Bone marrow (tissue), 2 donors: ENCODE results near the gene HOXB4.

Experiments
- DNase-seq, 2 donors: peaks; one replicate each; lab custom pipeline; 2025; lab: John Stamatoyannopoulos, UW

Gene HOXB4

DNA sequence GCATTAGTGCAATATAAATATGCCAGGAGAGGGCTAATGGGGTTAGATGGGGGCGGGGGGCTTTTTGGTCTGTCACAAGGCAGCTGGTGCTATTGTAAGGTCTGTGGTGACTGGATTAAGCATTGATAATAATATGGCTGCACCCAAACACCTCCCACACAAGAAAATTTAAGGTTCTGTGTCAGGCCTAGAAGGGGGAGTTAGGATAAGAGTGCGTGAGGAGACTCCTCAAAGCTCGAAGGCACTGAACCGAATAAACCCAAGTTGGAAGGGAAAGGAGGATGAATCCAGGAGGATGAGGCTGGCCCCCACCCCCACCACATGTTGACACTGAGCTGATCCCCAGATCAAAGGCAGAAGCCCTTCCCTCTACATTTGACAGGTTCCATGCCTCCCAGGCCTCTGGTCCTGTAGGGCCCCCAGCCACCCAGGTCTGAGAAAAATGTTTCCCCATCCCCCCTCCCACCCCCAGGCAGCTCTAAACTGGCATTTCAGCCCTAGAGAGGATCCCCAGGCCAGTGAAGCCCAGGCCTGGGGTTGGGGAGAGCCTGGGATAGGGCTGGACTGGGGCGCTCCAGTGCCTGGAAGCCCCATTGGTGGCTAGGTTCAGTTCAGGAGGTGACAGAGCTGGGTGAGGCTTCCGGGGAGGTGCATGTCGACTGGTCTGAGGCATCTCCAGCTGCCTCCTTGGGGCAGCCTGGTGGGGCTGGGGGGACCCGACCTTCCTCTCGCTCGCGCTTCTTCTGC is 49.0 kb downstream of the HOXB4 start:
- DNase-seq, result no peak

DNA sequence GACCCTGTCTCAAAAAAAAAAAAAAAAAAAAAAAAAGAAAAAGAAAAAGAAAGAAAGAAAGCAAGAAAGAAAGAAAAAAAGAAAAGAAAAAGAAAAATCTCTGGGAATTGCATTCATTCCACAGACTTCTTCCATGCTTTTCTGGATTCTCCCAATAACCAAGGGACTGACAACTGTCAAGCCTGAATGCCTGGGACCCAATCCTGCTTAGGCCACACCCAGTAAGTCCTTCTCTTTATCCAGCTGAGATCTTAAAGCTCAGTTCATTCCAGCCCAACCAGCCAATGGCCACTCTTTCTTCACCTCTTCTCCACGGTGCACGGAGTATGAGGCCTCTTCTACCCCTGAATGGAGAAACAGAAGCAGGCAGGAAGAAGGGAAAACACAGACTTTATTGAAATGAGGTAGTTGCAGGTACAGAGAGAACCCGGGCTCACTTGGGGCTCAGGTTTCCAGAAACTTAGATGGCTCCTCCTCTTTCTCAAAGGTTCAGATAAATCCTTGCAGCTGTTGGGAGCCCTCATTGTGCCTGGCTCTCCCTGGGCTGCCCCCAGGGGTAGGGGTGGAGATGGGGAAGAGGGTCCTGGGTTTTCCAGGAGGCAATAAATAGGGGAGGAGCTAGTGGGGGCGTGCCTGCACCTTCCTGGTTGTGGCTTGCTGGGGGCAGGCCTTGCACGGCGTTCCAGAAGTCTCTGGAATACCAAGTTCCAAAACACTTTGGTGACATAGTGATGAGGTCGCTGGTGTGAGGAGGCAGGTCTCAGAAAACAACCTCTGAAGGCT is 49.8 kb downstream of the HOXB4 start:
- no peak for DNase-seq

GRCh38 chr17:48527547-48527932 is 50.6 kb downstream of the HOXB4 start:
- no peak for DNase-seq

GRCh38 chr17:48526608-48527546 is 51.3 kb downstream of the HOXB4 start:
- DNase-seq, result no peak
